Stromal cell of bone marrow (primary cell): ENCODE data around the gene IPMK.
A peak's percentile ranks its signal among the peaks of the same experiment; 100 is the strongest.

Experiments used
- DNase-seq: peaks from one replicate; pipeline ENCODE4 v3.0.0-alpha.2; 2012; ENCODE audit warnings: low read depth

Gene IPMK

DNA sequence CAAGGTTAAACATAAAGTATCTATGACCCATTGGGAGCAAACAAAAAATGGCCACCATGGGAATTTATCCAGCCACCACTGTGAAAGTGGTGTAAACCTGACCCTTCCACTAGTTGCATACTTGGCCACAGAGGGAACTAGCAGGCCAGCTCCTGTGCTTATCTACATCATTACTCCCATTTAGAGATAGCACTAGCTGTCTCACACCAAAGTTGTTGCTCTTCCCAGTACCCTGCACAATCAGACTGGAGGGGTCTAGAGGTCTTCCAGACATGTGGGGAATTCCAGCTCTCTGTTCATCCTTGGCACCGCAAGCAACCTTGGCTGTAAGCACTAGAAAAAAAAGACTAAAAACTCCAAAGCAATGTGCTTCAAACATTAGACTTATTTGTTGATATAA is 113.9 kb downstream of the IPMK start:
- DNase-seq, result no peak

DNA sequence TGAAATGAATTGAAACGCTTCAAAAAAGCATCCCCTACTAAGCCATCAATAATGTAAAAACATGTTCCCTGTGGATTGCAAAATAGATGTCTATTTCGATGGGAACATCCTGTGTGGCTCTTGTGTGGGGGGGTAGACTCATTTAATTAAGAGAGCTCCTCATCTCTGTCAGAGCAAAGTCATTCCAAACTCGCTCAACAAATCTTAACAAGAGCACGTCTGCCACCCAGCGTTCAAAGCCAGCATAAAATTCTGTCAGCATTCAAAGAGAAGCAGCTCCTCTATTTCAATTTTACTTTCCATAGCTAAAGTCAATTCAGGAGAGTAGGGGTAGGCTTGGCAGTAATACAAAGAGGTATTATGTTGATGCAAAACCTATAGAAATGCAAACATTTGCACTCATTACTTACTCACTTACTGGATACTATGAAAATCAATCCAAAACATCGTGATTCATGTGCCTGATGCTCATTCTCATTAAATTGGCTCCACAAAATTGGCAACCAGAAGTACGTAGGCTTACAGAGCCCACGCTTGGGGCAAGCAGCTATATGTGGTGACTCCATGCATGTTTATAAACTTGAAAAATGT is 114.9 kb downstream of the IPMK start:
- DNase-seq, result peak; percentile 63

DNA sequence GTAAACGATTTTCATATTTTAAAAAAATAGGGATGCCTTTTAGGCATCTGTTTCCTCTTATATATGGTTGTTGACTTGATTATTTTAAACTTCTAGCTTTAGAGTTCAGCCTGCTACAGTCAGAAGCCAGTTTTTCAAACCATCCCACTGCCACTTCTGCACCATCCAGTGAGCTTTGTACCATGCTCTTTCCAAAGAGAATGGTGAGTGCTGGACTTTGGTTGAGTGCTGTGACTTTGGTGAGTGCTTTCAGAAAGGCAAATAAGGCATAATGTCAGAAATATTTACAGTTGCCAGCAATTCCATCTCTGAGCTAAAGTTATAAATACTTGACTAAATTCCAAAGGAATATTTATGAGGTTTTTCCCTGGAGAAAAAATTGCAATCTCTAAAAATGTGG is 117.4 kb downstream of the IPMK start:
- no peak for DNase-seq

DNA sequence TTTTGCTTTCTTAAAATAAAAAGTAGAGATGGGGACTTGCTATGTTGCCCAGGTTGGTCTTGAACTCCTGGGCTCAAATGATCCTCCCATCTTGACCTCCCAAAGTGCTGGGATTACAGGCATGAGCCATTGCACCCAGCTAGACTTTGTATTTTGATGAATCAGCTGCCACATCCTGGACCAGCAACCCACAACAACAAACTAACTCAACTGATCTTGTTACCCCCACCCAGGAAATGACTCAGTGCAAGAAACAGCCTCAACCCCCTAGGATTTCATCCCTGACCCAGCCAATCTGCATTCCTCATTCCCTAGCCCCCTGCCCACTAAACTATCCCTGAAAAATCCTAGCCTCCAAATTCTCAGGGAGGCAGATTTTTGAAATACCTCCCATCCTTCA is 123.8 kb downstream of the IPMK start:
- DNase-seq, result no peak
